GM10248 (cell line): ENCODE measurements around the gene XRRA1.
"Not testable (repeated sequence)": the region's sequence is repeated elsewhere in the genome, so short reads cannot be mapped to it uniquely, and the experiment has no call there.

Source experiments
- CTCF ChIA-PET: fragments of 300-600 bp; sonication (Branson Sonifier 250); formaldehyde crosslinking; extraction: SDS; loops from one replicate; lab custom pipeline; 2021; ENCODE audit warnings: antibody characterized with exemption; lab: Yijun Ruan, JAX
- POLR2A ChIA-PET: fragments of 350-650 bp; sonication (Branson Sonifier 250); formaldehyde crosslinking; extraction: SDS; loops from one replicate; lab custom pipeline; 2020; ENCODE audit warnings: antibody characterized with exemption; lab: Yijun Ruan, JAX
- DNase-seq: peaks from one replicate; pipeline ENCODE4 v3.0.0; 2012; ENCODE audit errors: extremely low spot score
- TF ChIP-seq, protein P1 (sequence below): IDR thresholded peaks from 2 replicates; pipeline ENCODE4 v1.5.1; 2012; ENCODE audit warnings: mild to moderate bottlenecking, low read depth; ENCODE audit errors: extremely low read depth, missing control alignments, control extremely low read depth

The XRRA1 gene

DNA sequence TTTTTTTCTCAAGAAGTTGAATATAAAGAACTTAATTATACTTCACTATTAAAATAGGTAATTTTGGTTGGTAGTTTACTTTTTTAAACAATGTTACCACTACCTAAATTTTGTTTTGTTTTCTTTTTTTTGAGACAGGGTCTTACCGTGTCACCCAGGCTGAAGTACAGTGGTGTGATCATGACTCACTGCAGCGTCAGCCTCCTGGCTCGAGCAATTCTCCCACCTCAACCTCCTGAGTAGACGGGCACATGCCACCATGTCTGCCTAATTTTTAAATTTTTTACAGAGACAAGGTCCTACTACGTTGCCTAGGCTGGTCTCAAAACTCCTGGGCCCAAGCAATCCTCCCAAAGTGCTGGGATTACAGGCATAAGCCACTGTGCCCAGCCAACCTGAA, 17.8 kb upstream of the XRRA1 start:
- ChIA-PET POLR2A (no interaction called here), CTCF (interaction anchor here (0.7 kb wide), 1 partner anchor 8 kb away, joined by 3 read pairs; no protein-coding TSS in a partner anchor)
- TF ChIP-seq, protein P1, sequence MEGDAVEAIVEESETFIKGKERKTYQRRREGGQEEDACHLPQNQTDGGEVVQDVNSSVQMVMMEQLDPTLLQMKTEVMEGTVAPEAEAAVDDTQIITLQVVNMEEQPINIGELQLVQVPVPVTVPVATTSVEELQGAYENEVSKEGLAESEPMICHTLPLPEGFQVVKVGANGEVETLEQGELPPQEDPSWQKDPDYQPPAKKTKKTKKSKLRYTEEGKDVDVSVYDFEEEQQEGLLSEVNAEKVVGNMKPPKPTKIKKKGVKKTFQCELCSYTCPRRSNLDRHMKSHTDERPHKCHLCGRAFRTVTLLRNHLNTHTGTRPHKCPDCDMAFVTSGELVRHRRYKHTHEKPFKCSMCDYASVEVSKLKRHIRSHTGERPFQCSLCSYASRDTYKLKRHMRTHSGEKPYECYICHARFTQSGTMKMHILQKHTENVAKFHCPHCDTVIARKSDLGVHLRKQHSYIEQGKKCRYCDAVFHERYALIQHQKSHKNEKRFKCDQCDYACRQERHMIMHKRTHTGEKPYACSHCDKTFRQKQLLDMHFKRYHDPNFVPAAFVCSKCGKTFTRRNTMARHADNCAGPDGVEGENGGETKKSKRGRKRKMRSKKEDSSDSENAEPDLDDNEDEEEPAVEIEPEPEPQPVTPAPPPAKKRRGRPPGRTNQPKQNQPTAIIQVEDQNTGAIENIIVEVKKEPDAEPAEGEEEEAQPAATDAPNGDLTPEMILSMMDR = no peak
- DNase-seq = no peak

DNA sequence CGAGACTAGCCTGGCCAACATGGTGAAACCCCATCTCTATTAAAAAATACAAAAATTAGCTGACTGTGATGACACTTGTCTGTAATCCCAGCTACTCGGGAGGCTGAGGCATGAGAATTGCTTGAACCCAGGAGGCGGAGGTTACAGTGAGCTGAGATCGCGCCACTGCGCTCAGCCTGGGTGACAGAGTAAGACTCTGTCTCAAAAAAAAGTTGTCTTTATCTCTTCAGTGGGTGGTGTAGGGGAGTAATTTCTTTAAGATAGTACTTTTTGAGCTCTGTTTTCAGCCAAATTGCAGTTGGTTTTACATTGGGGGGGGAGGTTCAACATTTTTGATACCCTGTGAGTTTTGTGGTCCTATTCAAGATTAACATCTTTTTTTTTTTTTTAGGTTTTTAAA, 11.2 kb upstream of the XRRA1 start:
- ChIA-PET POLR2A (interaction anchor here (0.6 kb wide), 1 partner anchor 853 kb away, joined by 4 read pairs; no protein-coding TSS in a partner anchor), CTCF (interaction anchor here (1.0 to 2.6 kb wide), 8 partner anchors 10 to 75 kb away, joined by 3 to 9 read pairs (median 6); no protein-coding TSS in a partner anchor)
- DNase-seq = not testable (repeated sequence)

DNA sequence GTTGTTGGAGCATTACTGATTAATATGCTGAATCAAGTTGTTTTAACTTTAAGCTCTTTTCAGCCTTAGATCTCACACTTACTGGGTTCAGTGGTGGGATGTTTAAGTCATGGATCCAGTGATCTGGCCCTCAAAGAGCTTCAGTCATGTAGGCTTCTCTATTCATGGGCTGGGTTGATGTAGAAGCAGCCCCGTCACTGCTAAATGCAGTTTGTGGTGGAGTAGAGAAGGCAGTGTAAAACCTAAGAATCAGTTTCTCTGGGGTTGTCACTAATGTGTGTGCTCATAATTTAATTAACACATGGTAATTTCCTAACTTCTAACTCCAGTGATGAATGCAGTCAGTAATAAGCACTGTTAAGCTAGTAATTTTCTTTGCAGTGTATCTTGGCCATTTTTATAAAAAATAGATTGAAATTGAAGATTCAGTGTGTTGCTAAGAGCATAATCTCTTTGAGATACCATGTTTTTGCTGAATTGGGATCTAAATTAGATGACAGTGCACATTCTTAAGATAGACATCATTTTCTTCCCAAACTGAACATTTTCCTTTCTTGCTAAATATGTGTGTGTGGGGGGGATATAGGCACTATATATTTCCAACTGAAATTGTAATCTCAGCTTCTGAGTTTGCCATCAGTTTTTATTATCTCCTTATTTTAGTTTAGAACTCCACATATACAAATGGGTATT, 9.2 kb upstream of the XRRA1 start:
- TF ChIP-seq, protein P1 = no peak
- DNase-seq = no peak
- CTCF ChIA-PET = interaction anchor here (1.5 kb wide), 1 partner anchor 39 kb away, joined by 3 read pairs; no protein-coding TSS in a partner anchor
- POLR2A ChIA-PET = no interaction called here

DNA sequence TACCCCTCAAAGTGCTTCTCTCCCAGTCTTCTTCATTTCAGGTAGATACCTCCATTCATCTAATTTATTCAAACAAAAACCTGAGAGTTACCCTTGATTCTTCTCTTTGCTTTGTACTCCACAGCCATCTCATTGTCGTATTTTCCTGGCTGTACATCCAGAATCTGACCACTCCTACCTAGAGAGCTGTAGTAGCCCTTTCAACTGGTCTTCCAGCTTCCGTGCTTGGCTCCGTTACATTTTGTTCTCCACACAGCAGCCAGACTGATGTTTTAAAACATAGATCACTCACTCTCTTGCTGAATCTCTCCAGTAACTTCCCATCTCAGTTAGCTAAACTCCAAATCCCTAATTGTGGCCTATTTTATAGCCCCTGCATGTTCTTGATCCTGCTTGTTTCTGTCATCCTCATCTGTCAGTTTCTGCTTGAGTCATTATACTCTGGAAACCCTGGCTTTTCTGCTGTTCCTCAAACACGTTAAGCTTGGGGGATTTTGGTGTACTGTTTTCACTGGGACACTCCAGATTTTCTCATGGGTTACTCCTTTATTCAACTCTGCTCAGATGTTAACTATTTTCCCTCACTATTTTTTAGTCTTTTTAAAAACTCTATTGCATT, 7.6 kb upstream of the XRRA1 start:
- DNase-seq = no peak
- ChIA-PET POLR2A (no interaction called here), CTCF (interaction anchor here (1.0 to 1.8 kb wide), 5 partner anchors 15 to 184 kb away, joined by 3 to 4 read pairs (median 3); no protein-coding TSS in a partner anchor)
- TF ChIP-seq, protein P1 = no peak

DNA sequence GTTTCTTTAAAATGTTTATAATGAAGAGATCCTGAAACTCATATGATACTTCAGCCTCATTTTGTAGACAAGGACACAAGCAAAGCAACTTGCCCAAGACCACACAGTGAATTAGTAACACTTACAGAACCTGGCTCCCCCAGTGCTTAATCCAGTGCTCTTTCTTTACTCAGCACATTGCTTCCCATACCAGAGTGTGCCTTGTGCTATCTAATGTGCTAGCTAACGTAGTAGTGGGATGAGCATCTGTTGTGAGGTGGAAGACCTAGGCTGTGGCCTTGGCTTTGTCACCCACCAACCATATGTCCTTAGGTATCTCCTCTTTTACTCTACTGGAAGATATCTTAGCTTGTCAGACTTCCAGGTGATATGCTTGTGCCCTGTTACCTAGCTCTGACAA, 5.3 kb upstream of the XRRA1 start:
- TF ChIP-seq, protein P1 = no peak
- ChIA-PET CTCF (interaction anchor here (0.9 to 3.9 kb wide), 8 partner anchors 10 to 287 kb away, joined by 3 to 15 read pairs (median 3); no protein-coding TSS in a partner anchor), POLR2A (no interaction called here)
- DNase-seq = no peak

DNA sequence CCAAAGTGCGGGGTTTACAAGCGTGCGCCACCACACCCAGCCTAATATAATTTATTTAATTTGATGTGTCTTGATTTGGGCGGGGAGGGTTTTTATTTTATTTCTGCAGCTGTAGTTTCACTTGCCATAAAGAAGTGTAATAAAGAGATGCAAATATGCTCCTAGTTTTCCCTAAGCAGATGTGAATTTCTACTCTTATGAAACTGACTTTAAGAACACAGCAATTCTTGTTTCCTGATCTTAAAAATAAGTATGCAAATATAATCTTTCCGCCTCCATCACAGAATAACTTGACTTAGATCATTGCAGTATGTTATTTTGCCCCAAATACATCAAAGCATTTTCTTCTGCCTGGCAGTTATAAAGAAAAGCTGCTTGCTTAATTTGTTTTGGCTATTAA, 4.6 kb upstream of the XRRA1 start:
- POLR2A ChIA-PET = no interaction called here
- TF ChIP-seq, protein P1 = no peak
- CTCF ChIA-PET = interaction anchor here (0.9 to 3.9 kb wide), 7 partner anchors 10 to 288 kb away, joined by 3 to 15 read pairs (median 3); no protein-coding TSS in a partner anchor
- no peak for DNase-seq

DNA sequence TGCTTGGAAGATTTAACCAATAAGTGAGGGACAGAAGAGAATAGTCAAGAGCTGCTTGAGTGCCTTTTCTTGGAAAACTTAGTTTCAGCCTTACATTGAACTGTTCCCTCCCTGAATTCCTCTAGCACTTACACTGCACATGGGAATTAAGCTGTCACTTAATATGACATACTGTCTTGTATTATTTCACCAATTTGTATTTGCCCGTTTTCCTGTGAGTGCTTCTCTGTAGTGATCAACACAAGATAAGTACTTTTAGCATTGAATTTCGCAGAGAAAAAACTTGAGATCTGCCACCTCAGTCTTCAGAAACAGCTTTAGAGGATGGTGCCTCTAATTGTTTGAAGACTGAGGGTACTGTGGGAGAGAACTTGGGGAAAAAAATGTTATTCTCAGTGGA, 3.9 kb upstream of the XRRA1 start:
- POLR2A ChIA-PET = no interaction called here
- CTCF ChIA-PET = interaction anchor here (1.3 to 3.9 kb wide), 4 partner anchors 11 to 61 kb away, joined by 3 to 15 read pairs (median 6); no protein-coding TSS in a partner anchor
- TF ChIP-seq, protein P1 = no peak
- no peak for DNase-seq
